GM19452 (cell line): ENCODE results near the gene GPX6.
"Not testable (repeated sequence)": the region's sequence is repeated elsewhere in the genome, so short reads cannot be mapped to it uniquely, and the experiment has no call there.

ENCODE experiments used
- ATAC-seq: cut with Tn5 transposase; IDR thresholded peaks from one replicate; pipeline ENCODE4 v1.9.1; 2021; ENCODE audit not compliant: unreplicated experiment

The GPX6 gene

DNA sequence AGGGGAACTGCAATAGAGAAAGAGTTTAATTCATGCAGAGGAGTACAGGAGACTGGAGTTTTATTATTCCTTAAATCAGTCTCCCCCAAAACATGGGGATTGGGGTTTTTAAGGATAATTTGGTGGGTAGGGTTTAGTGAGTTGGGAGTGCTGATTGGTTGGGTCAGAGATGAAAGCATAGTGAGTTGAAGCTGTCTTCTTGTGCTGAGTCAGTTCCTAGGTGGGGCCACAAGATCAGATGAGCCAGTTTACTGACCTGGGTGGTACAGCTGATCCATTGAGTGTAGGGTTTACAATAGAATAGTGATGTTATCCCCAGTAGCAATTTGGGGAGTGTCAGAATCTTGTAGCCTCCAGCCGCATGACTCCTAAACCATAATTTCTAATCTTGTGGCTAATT lies 29.1 kb downstream of the GPX6 start:
- ATAC-seq: no peak

DNA sequence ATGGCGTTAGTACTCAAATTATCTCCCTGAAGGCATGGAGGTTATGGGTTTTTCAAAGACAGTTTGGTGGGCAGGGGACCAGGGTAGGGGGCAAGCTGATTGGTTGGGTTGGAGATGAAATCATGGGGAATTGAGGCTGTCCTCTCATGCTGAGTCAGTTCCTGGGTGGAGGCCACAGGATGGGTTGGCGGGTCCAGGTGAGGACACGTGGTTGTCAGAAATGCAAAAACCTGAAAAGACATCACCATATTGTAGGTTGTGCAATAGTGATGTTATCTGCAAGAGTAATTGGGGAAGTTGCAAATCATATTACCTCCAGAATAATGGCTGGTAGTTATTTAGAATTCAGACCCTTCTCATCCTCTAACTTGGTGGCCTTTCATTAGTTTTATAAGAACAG lies 30.1 kb downstream of the GPX6 start:
- no peak for ATAC-seq

- ATAC-seq: no peak
These were observed 35.2 kb downstream of the GPX6 start for GRCh38 chr6:28480253-28480932.

DNA sequence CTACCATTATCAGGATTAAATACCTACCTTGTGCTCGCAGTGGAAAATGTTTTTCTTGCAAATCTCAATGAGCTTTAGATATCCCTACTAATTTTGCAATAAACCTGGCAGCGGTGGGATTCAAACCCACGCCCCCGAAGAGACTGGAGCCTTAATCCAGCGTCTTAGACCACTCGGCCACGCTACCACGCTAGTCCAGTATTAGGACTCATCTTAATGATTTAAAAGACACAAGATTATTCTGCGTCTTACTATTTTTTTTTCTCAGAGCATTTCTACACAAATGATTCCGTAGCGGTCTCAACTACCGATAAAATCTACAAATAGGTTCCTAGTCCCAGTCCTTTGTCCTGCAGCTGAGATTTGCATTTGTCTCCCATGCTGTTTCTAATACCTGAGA lies 37.1 kb downstream of the GPX6 start:
- ATAC-seq: no peak

DNA sequence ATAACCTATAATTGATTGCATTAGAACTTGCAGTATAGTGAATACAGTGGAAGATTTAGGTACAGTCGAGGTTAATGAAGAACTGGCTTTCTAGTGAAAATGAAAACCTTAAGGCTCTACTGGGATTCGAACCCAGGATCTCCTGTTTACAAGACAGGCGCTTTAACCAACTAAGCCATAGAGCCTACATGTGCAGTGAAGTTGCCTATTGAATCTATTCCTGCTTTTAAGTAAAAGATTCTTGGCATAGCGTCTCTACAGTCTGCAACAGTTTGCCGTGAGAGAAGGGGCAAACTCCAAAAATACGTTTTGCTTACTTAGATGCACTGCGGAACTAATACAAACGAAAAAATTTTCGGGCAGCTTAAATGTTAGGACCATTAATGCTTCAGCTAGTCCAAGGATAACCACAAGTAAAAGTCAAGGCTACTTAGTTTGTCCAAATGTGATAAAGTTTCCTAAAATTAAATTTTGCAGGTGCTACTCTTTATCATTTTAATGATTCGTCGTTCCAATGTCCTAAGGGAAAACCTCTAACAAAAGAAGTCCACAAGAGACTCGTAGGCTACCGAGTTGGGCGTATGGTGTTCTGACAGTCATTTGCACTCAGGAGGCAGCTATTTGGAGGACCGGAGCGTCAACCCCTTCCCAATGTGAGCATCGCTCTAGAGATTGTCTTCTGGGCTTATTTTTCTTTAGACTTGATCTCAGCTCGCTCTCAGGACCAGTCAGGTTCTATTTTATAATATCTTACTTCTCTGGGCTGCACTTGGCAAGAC lies 41.0 kb downstream of the GPX6 start:
- ATAC-seq: no peak

GRCh38 chr6:28469153-28469745 lies 46.3 kb downstream of the GPX6 start:
- ATAC-seq: not testable (repeated sequence)

DNA sequence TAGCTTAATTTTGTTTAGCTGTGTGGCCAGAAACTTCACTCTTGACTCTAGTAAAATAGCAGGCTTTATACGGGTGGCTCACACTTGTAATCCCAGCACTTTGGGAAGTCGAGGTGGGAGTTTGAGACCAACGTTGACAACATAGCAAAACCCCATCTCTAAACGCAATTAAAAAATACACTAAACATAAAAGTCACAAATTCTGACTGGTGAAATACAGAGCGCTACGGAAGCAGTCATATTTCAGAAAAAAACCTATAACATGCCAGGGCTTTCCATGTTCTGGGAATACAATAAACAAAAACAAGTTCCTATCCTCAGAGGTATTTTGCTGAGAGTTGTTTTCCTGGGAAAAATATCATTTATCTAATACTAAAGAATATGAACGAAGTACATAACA lies 47.5 kb downstream of the GPX6 start:
- no peak for ATAC-seq

DNA sequence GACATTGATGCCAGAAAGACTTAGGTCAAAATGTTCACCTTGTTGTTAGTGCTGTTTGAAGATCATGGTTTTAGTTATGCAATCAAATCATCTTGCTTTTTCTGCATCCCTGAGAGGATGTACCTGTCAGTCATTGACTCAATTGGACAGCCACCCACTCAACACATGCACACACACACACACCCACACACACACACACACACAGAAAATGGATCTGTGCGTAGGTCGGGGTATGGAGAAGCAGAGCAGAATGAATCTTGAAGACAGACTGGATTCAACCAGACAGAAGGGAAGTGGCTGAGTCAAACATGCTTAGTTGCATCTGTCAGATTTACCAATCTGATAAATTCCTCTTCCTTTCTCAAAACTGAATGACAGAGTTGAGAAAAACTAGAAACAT lies 53.2 kb downstream of the GPX6 start:
- no peak for ATAC-seq

- ATAC-seq: no peak
These were observed 57.0 kb downstream of the GPX6 start for GRCh38 chr6:28458568-28458967.
